ENCODE results near the gene WDFY1. TPM values are rescaled to one million over a fixed set of nuclear protein-coding genes. Genes with fewer than 3 reads are reported as not detected.

The WDFY1 gene
- total and polyA plus RNA-seq, 2 donors = 23.5 to 35.0 TPM

DNA sequence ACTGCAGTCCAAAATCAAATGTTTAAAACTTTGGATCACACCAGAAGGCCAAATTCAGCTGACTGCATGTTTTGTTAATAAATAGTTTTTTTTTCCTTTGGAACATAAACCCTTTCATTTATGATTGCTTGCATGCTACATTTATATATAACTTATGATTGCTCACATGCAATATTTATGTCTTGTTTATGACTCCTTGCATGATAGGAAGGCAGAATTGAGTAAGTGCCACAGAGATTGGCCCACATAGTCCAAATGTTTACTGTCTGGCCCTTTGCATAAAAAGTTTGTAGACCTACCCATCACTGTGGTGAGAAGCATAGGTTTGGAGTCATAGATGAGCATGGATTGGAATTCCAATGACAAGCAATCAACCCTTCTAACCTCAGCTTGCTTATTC lies 30.8 kb downstream of the WDFY1 start:
- Histone ChIP-seq H3K9me3 (ENCODE audit: control insufficient read depth in 2 of 2, insufficient read depth in 1 of 2, low read length in 1 of 2) (no peaks in the 10 kb centered on the region), H3K4me1 (ENCODE audit: control insufficient read depth in 2 of 2, insufficient read depth in 2 of 2, low read length in 2 of 2) (no peaks in the 10 kb centered on the region), H3K36me3 (ENCODE audit: control insufficient read depth in 2 of 2, insufficient read depth in 2 of 2, low read length in 1 of 2) (peaks cover 3 to 8% of the 10 kb centered on the region in 2 donors), H3K27ac (ENCODE audit: low read depth in 1 of 2, low read length in 1 of 2) (no peak overlapping the region), H3K4me3 (ENCODE audit: low read length in 2 of 2) (no peak overlapping the region), H3K27me3 (ENCODE audit: control insufficient read depth in 2 of 2, insufficient read depth in 1 of 2, low read length in 1 of 2) (no peaks in the 10 kb centered on the region)
- no peak for DNase-seq (ENCODE audit: low read depth in 6 of 9, low spot score in 9 of 9)

- Histone ChIP-seq H3K27ac (ENCODE audit: low read depth in 1 of 2, low read length in 1 of 2) (no peak overlapping the region), H3K9me3 (ENCODE audit: control insufficient read depth in 2 of 2, insufficient read depth in 1 of 2, low read length in 1 of 2) (no peaks in the 10 kb centered on the region), H3K27me3 (ENCODE audit: control insufficient read depth in 2 of 2, insufficient read depth in 1 of 2, low read length in 1 of 2) (no peaks in the 10 kb centered on the region), H3K4me1 (ENCODE audit: control insufficient read depth in 2 of 2, insufficient read depth in 2 of 2, low read length in 2 of 2) (no peaks in the 10 kb centered on the region), H3K4me3 (ENCODE audit: low read length in 2 of 2) (no peak overlapping the region), H3K36me3 (ENCODE audit: control insufficient read depth in 2 of 2, insufficient read depth in 2 of 2, low read length in 1 of 2) (peaks cover 0 to 3% of the 10 kb centered on the region in 2 donors)
- no peak for DNase-seq (ENCODE audit: low read depth in 6 of 9, low spot score in 9 of 9)
- 89% methylated on average over 7 of the region's 7 CpGs for WGBS
Measured at GRCh38 chr2:223909001-223909741, 36.0 kb downstream of the WDFY1 start.

DNA sequence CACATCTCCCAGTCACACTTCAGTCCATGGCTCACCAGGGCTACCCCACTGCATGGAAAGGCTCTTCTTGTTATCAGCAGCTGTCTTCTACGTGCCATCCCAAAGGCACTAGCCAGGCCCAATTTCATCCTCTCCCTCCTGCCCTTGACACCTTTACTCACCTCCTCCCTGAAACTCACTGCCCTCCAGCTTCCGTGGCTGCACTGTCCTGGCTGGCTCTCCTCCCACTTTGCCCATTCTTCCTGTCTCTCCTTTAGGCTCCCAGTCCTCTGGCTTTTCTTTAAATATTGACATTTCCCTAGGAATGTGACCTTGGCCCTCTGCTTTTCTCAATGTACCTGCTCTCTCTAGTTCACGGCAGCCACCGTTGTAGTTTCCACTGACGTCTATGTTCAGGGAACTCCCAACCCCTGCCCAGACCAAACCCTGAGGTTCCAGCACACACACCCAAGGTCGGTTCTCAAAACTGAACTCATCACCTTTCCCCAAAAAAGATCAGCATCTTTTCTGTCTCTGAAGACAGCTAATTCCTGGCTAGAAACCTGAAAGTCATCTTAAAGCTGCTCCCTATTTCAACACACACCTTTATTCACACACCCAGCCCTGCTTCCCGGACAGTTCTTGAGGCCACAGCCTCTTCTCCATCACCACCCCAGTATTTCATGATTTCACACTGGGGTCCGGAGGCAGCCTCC lies 36.7 kb downstream of the WDFY1 start:
- 97% methylated on average over 8 of the region's 8 CpGs for WGBS
- H3K27me3 ChIP-seq (ENCODE audit: control insufficient read depth in 2 of 2, insufficient read depth in 1 of 2, low read length in 1 of 2) = no peaks in the 10 kb centered on the region
- no peak for DNase-seq (ENCODE audit: low read depth in 6 of 9, low spot score in 9 of 9)
- no peak overlapping the region for H3K27ac ChIP-seq (ENCODE audit: low read depth in 1 of 2, low read length in 1 of 2)
- peaks cover 0 to 3% of the 10 kb centered on the region in 2 donors for H3K36me3 ChIP-seq (ENCODE audit: control insufficient read depth in 2 of 2, insufficient read depth in 2 of 2, low read length in 1 of 2)
- no peaks in the 10 kb centered on the region for H3K9me3 ChIP-seq (ENCODE audit: control insufficient read depth in 2 of 2, insufficient read depth in 1 of 2, low read length in 1 of 2)
- no peaks in the 10 kb centered on the region for H3K4me1 ChIP-seq (ENCODE audit: control insufficient read depth in 2 of 2, insufficient read depth in 2 of 2, low read length in 2 of 2)
- H3K4me3 ChIP-seq (ENCODE audit: low read length in 2 of 2) = no peak overlapping the region

DNA sequence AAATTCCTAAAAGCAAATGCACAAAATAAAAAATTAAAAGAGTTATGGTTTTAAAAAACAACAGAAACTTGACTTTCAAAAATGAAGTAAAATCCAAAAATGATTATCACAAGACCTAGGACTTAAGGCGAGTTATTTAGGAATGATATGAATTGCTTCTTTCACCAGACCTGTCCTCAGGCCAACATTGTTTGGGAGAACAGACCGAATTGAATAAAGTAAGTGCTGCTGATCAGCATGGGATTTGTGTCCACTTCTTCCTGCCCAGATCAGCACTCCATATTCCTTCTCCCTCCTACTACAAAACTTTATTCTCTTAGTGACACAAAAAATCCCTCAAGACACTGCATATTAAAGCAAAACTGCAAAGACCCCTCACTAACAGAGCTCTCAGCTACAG lies 39.1 kb downstream of the WDFY1 start:
- no peaks in the 10 kb centered on the region for H3K9me3 ChIP-seq (ENCODE audit: control insufficient read depth in 2 of 2, insufficient read depth in 1 of 2, low read length in 1 of 2)
- 96% methylated on average over 2 of the region's 2 CpGs for WGBS
- no peak overlapping the region for H3K27ac ChIP-seq (ENCODE audit: low read depth in 1 of 2, low read length in 1 of 2)
- H3K36me3 ChIP-seq (ENCODE audit: control insufficient read depth in 2 of 2, insufficient read depth in 2 of 2, low read length in 1 of 2) = peaks cover 0 to 2% of the 10 kb centered on the region in 2 donors
- no peaks in the 10 kb centered on the region for H3K27me3 ChIP-seq (ENCODE audit: control insufficient read depth in 2 of 2, insufficient read depth in 1 of 2, low read length in 1 of 2)
- no peaks in the 10 kb centered on the region for H3K4me1 ChIP-seq (ENCODE audit: control insufficient read depth in 2 of 2, insufficient read depth in 2 of 2, low read length in 2 of 2)
- H3K4me3 ChIP-seq (ENCODE audit: low read length in 2 of 2) = no peak overlapping the region
- no peak for DNase-seq (ENCODE audit: low read depth in 6 of 9, low spot score in 9 of 9)

DNA sequence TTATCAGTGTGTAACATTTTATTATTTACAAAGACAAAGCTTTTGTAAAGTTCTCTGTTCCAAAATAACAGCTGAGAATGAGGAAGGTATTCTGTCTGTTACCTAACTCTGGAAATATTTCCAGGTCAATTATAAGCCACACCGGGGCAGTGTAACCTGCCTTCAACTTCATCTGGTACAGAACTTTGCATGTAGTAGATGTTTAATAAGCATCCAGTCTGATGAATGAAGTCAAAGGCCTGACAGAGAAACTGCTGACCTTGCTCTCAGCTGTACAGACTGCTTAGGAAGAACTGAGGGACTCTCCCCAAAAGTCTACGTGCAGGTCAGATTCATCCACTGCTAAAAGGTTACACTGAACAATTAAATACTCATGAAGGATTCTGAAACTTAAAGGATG lies 43.3 kb downstream of the WDFY1 start:
- Histone ChIP-seq H3K4me1 (ENCODE audit: control insufficient read depth in 2 of 2, insufficient read depth in 2 of 2, low read length in 2 of 2) (no peaks in the 10 kb centered on the region), H3K27me3 (ENCODE audit: control insufficient read depth in 2 of 2, insufficient read depth in 1 of 2, low read length in 1 of 2) (no peaks in the 10 kb centered on the region), H3K36me3 (ENCODE audit: control insufficient read depth in 2 of 2, insufficient read depth in 2 of 2, low read length in 1 of 2) (peaks cover 3 to 15% of the 10 kb centered on the region in 2 donors), H3K27ac (ENCODE audit: low read depth in 1 of 2, low read length in 1 of 2) (no peak overlapping the region), H3K4me3 (ENCODE audit: low read length in 2 of 2) (no peak overlapping the region), H3K9me3 (ENCODE audit: control insufficient read depth in 2 of 2, insufficient read depth in 1 of 2, low read length in 1 of 2) (no peaks in the 10 kb centered on the region)
- WGBS = 87% methylated on average over 2 of the region's 2 CpGs
- no peak for DNase-seq (ENCODE audit: low read depth in 6 of 9, low spot score in 9 of 9)

DNA sequence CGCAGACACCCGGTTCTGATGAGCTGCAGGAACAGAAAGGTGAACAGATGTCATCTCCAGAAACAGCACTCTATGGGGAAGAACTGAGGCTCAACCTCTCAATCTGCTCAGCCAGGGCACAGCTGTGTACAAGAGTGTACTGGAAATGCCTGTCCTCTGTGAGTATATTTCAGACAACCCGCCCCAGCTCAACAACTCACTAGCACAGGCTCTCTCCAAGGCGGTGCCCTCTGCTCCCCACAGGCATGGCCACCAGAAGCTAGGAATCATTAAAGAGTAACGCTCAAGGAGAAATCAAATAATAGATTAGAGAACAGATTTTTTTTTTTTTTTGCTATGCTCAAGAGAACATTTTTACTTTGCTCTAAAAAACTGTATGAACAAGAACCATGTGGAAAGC lies 43.8 kb downstream of the WDFY1 start:
- H3K4me3 ChIP-seq (ENCODE audit: low read length in 2 of 2) = no peak overlapping the region
- DNase-seq (ENCODE audit: low read depth in 6 of 9, low spot score in 9 of 9) = no peak
- 90% methylated on average over 5 of the region's 5 CpGs for WGBS
- H3K27ac ChIP-seq (ENCODE audit: low read depth in 1 of 2, low read length in 1 of 2) = no peak overlapping the region
- H3K4me1 ChIP-seq (ENCODE audit: control insufficient read depth in 2 of 2, insufficient read depth in 2 of 2, low read length in 2 of 2) = no peaks in the 10 kb centered on the region
- no peaks in the 10 kb centered on the region for H3K27me3 ChIP-seq (ENCODE audit: control insufficient read depth in 2 of 2, insufficient read depth in 1 of 2, low read length in 1 of 2)
- H3K9me3 ChIP-seq (ENCODE audit: control insufficient read depth in 2 of 2, insufficient read depth in 1 of 2, low read length in 1 of 2) = no peaks in the 10 kb centered on the region
- peaks cover 3 to 15% of the 10 kb centered on the region in 2 donors for H3K36me3 ChIP-seq (ENCODE audit: control insufficient read depth in 2 of 2, insufficient read depth in 2 of 2, low read length in 1 of 2)

DNA sequence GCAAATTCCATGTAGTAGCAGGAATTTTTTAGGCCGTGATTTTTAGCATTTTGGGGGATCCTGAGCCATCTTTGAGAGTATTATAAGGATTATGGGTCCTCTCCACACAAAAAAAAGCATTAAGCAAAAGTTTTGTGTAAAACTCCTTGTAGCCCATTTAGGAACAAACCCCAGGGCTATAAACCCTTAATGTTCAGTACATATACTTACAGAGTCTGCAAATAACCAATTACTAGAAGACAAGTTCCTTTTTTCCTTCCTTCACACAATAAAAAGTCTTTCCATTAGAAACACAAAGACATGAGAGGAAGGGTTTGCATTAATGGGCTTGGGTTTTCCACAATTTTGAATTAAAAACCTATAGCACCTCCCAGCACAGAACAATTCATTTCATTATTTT lies 44.6 kb downstream of the WDFY1 start:
- DNase-seq (ENCODE audit: low read depth in 6 of 9, low spot score in 9 of 9) = no peak
- no peaks in the 10 kb centered on the region for H3K9me3 ChIP-seq (ENCODE audit: control insufficient read depth in 2 of 2, insufficient read depth in 1 of 2, low read length in 1 of 2)
- H3K27ac ChIP-seq (ENCODE audit: low read depth in 1 of 2, low read length in 1 of 2) = no peak overlapping the region
- no peak overlapping the region for H3K4me3 ChIP-seq (ENCODE audit: low read length in 2 of 2)
- no peaks in the 10 kb centered on the region for H3K4me1 ChIP-seq (ENCODE audit: control insufficient read depth in 2 of 2, insufficient read depth in 2 of 2, low read length in 2 of 2)
- H3K36me3 ChIP-seq (ENCODE audit: control insufficient read depth in 2 of 2, insufficient read depth in 2 of 2, low read length in 1 of 2) = peaks cover 3 to 15% of the 10 kb centered on the region in 2 donors
- 92% methylated on average over 1 of the region's 1 CpG for WGBS
- H3K27me3 ChIP-seq (ENCODE audit: control insufficient read depth in 2 of 2, insufficient read depth in 1 of 2, low read length in 1 of 2) = no peaks in the 10 kb centered on the region

- no peaks in the 10 kb centered on the region for H3K27me3 ChIP-seq (ENCODE audit: control insufficient read depth in 2 of 2, insufficient read depth in 1 of 2, low read length in 1 of 2)
- H3K4me1 ChIP-seq (ENCODE audit: control insufficient read depth in 2 of 2, insufficient read depth in 2 of 2, low read length in 2 of 2) = no peaks in the 10 kb centered on the region
- H3K4me3 ChIP-seq (ENCODE audit: low read length in 2 of 2) = no peak overlapping the region
- H3K27ac ChIP-seq (ENCODE audit: low read depth in 1 of 2, low read length in 1 of 2) = no peak overlapping the region
- H3K9me3 ChIP-seq (ENCODE audit: control insufficient read depth in 2 of 2, insufficient read depth in 1 of 2, low read length in 1 of 2) = no peaks in the 10 kb centered on the region
- no peak for DNase-seq (ENCODE audit: low read depth in 6 of 9, low spot score in 9 of 9)
- H3K36me3 ChIP-seq (ENCODE audit: control insufficient read depth in 2 of 2, insufficient read depth in 2 of 2, low read length in 1 of 2) = peaks cover 7 to 15% of the 10 kb centered on the region in 2 donors
- 98% methylated on average over 6 of the region's 6 CpGs for WGBS
Measured at GRCh38 chr2:223900066-223900465, 45.1 kb downstream of the WDFY1 start.

DNA sequence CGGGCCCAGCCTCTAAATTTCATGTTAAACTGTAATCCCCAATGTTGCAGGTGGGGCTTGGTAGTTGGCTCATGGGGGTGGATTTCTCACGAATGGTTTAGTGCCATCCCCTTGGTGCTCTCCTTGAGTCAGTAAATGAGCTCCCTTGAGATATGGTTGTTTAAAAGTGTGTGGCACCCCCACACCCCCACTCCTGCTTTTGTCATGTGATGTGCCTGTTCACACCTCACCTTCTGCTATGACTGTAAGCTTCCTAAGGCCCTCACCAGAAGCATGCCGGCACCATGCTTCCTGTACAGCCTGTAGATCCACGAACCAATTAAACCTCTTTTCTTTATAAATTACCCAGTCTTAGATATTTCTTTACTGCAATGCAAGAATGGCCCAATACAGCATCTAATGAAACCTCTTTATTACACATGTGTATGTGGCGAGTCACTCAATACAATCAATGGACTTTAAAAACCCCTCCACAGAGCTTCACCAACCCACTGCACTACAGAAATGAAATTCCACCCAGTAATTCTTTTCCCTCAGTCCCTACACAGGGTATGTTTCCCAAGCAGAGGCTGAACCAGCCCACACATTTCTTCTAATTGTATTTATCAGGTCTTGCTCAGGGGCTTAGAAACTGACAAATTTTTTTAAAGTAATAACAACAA lies 47.3 kb downstream of the WDFY1 start:
- no peak overlapping the region for H3K4me3 ChIP-seq (ENCODE audit: low read length in 2 of 2)
- no peaks in the 10 kb centered on the region for H3K9me3 ChIP-seq (ENCODE audit: control insufficient read depth in 2 of 2, insufficient read depth in 1 of 2, low read length in 1 of 2)
- H3K36me3 ChIP-seq (ENCODE audit: control insufficient read depth in 2 of 2, insufficient read depth in 2 of 2, low read length in 1 of 2) = peaks cover 11 to 21% of the 10 kb centered on the region in 2 donors
- DNase-seq (ENCODE audit: low read depth in 6 of 9, low spot score in 9 of 9) = no peak
- 96% methylated on average over 5 of the region's 5 CpGs for WGBS
- no peaks in the 10 kb centered on the region for H3K4me1 ChIP-seq (ENCODE audit: control insufficient read depth in 2 of 2, insufficient read depth in 2 of 2, low read length in 2 of 2)
- no peaks in the 10 kb centered on the region for H3K27me3 ChIP-seq (ENCODE audit: control insufficient read depth in 2 of 2, insufficient read depth in 1 of 2, low read length in 1 of 2)
- H3K27ac ChIP-seq (ENCODE audit: low read depth in 1 of 2, low read length in 1 of 2) = no peak overlapping the region
